ENCODE data around the gene TMEM33. TPM values are rescaled to one million over a fixed set of nuclear protein-coding genes. Genes with fewer than 3 reads are reported as not detected.

The TMEM33 gene
- polyA plus RNA-seq, 2 of the 4 experiments (the other 2 are of a cell fraction): 29.0 to 73.4 TPM

DNA sequence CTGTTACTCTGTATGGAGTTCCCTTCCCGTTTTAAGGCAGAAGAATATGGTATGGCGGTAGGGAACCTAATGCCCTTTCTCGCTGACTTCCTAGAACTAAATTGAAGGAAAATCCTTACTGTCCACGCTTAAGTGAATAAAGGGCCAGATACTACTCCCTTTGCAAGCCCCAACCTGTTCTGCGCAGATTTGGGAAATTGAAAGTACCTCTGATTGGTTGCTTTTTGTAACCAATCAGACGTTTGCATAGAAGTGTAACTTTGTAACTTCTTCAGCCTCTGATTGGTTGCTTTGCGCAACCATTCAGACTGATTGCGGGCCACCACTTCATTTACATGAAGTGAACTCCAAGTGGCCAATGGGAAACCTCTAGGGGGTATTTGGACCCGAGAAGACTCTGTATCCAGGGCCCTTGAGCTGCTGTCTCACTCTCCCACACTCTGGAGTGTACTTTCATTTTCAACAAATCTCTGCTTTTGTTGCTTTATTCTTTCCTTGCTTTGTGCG is 1.2 kb upstream of the TMEM33 start:
- Histone ChIP-seq H3K4me1 (peaks cover 30% of the 10 kb centered on the region; the same call in 2 of the 3 replicates), H3K4me2 (peak overlapping the region; percentile 94), H3K9me3 (no peaks in the 10 kb centered on the region), H3K27ac (peak overlapping the region; percentile 93 to 99), H3K4me3 (peak overlapping the region; percentile 99)
- TF ChIP-seq, protein P1, sequence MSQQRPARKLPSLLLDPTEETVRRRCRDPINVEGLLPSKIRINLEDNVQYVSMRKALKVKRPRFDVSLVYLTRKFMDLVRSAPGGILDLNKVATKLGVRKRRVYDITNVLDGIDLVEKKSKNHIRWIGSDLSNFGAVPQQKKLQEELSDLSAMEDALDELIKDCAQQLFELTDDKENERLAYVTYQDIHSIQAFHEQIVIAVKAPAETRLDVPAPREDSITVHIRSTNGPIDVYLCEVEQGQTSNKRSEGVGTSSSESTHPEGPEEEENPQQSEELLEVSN (IDR thresholded peaks at IDR 0.05; ENCODE audit: borderline replicate concordance, low read depth): no peak
- TF ChIP-seq HDAC2 (IDR thresholded peaks at IDR 0.05): no peak
- no peak for TF ChIP-seq PHF8 (IDR thresholded peaks at IDR 0.05; ENCODE audit: borderline replicate concordance, low read depth)
- TF ChIP-seq HOXA7 (CRISPR knock-in tag; IDR thresholded peaks at IDR 0.05): no peak
- no peak for TF ChIP-seq HES2 (IDR thresholded peaks at IDR 0.05)
- TF ChIP-seq, protein P2, sequence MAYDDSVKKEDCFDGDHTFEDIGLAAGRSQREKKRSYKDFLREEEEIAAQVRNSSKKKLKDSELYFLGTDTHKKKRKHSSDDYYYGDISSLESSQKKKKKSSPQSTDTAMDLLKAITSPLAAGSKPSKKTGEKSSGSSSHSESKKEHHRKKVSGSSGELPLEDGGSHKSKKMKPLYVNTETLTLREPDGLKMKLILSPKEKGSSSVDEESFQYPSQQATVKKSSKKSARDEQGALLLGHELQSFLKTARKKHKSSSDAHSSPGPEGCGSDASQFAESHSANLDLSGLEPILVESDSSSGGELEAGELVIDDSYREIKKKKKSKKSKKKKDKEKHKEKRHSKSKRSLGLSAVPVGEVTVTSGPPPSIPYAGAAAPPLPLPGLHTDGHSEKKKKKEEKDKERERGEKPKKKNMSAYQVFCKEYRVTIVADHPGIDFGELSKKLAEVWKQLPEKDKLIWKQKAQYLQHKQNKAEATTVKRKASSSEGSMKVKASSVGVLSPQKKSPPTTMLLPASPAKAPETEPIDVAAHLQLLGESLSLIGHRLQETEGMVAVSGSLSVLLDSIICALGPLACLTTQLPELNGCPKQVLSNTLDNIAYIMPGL (CRISPR knock-in tag; IDR thresholded peaks at IDR 0.05; ENCODE audit: borderline replicate concordance): no peak
- no peak for TF ChIP-seq ZFP36 (IDR thresholded peaks at IDR 0.05; ENCODE audit: borderline replicate concordance, partially characterized antibody)
- no peak for TF ChIP-seq CBX8 (IDR thresholded peaks at IDR 0.05)
- TF ChIP-seq USF2 (IDR thresholded peaks at IDR 0.05): no peak
- no peak for TF ChIP-seq CEBPB (IDR thresholded peaks at IDR 0.05)
- no peak for TF ChIP-seq CHD2 (IDR thresholded peaks at IDR 0.05; ENCODE audit: low read length, partially characterized antibody)
- TF ChIP-seq REST (IDR thresholded peaks at IDR 0.05): no peak
- no peak for TF ChIP-seq RCOR1 (IDR thresholded peaks at IDR 0.05; ENCODE audit: low read depth, low read length)
- TF ChIP-seq TP53 (CRISPR knock-in tag; IDR thresholded peaks at IDR 0.05): no peak
- TF ChIP-seq HOXB13 (CRISPR knock-in tag; IDR thresholded peaks at IDR 0.05; ENCODE audit: low read depth): no peak
- TF ChIP-seq FOSL2 (IDR thresholded peaks at IDR 0.05): no peak
- no peak for TF ChIP-seq FOSL2 (CRISPR knock-in tag; IDR thresholded peaks at IDR 0.05)
- no peak for TF ChIP-seq MAZ (IDR thresholded peaks at IDR 0.05; ENCODE audit: borderline replicate concordance, low read depth, low read length)
- no peak for TF ChIP-seq RNF2 (IDR thresholded peaks at IDR 0.05; ENCODE audit: borderline replicate concordance, low read depth)
- no peak for TF ChIP-seq FOSB (CRISPR knock-in tag; IDR thresholded peaks at IDR 0.05)
- POLR2A ChIA-PET: no interaction called here
- DNase-seq (ENCODE audit: low read depth in 1 of 2, low spot score in 1 of 2) (peak in 1 of 2 experiments; percentile 86), ATAC-seq (peak; percentile 32 to 74), FAIRE-seq (no peak)
- CTCF ChIA-PET: no interaction called here
- WGBS (ENCODE audit: missing lambda C conversion rate): 46% methylated on average over 10 of the region's 10 CpGs

DNA sequence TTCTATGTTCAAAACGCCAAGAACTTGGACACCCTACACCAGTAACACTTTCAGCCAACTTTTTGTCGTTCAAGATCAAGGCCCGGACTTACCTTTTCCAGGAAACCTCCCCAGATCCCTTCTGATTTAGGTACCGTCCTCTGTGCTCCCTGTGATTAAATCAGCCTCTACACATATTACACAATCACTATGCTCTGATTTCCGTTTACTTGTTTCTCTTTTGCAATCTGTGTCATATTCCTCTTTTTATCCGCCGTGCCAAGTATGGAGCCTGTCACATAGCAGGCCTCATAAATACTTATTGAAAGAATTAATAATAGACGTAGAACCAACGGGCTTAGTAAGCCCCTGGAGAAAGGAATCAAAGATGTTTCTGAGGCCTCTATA is 722 bp upstream of the TMEM33 start:
- peak overlapping the region; percentile 99 for H3K4me3 ChIP-seq
- H3K27ac ChIP-seq: peak overlapping the region; percentile 93 to 99
- POLR2A ChIA-PET: no interaction called here
- no peak for DNase-seq (ENCODE audit: low read depth in 1 of 2, low spot score in 1 of 2)
- H3K4me2 ChIP-seq: peak overlapping the region; percentile 94
- 24% methylated on average over 9 of the region's 9 CpGs for WGBS (ENCODE audit: missing lambda C conversion rate)
- ATAC-seq: peak; percentile 11 to 37; a peak in 5 of 6 replicates
- H3K9me3 ChIP-seq: no peaks in the 10 kb centered on the region
- peaks cover 31% of the 10 kb centered on the region; the same call in 2 of the 3 replicates for H3K4me1 ChIP-seq
- 0 out of 4 replicates have a peak, but pooled peaks of 1 of the 2 experiments have one; percentile 20 for TF ChIP-seq CEBPB (IDR thresholded peaks at IDR 0.05)
- TF ChIP-seq HOXB5 (CRISPR knock-in tag; IDR thresholded peaks at IDR 0.05): no peak
- CTCF ChIA-PET: no interaction called here
- no peak for FAIRE-seq
